ENCODE data around the gene SUSD5.

The SUSD5 gene

DNA sequence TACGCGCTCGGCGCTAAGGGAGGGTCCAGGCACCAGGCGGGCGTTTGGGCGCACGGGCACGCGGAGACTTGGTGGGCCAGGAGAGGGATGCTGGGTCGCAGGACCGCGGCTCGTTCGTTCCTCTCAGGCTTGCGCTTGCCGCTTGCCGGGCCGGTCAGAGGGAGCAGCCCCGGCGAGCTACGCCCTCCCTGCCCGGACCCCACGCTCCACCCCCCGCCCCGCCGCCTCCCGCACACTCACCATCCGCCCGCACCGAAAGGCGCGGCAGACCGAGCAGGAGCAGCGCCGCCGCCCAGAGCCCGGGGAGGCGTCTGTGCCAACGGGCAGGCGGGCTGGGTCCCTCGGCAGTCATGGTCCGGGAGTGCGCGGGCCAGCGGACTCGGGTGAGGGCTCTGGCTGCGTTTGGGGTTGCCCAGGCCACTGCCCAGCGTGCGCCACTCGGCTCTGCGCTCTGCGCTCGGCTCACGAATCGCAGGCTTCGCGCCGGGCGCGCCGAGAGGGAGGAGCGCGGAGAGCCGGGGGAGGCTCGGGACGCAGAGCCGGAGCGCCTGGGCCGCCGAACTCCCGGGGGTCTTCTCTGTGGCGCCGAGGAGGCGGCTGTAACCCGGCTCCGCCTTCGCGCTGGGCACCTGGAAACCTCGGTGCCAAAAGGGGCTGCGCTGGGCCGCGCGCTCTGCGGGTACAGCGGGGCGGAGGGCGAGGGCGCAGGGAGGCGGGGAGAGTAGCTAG is at the start of gene SUSD5:
Gene SUSD5 (minus strand): TSS at position 365 of the 729 bp plus-strand sequence. CDS start 13 bp downstream, at position 352.
- DNase-seq = no peak

GRCh38 chr3:33260104-33260503 is 41.5 kb upstream of the SUSD5 start:
- no peak for DNase-seq

GRCh38 chr3:33256249-33256648 is 37.6 kb upstream of the SUSD5 start:
- no peak for DNase-seq

GRCh38 chr3:33250712-33251111 is 32.1 kb upstream of the SUSD5 start:
- DNase-seq = no peak

GRCh38 chr3:33246786-33247185 is 28.2 kb upstream of the SUSD5 start:
- no peak for DNase-seq

DNA sequence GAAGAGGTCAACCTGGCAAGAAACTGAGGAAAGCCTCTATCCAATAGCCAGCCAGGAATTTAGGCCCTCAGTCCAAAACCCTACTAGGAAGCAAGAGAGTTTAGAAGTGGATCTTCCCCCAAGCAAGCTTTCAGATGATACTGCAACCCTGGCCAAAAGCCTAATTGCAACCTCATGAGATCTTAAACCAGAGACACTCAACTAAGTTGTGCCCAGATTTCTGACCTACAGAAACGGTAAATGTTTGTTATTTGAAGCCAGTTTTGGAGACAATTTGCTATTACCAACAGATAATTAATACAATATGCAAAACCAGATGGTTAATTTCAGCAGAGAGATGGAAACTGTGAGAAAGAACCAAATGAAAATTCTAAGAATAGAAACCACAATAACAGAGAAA is 21.7 kb upstream of the SUSD5 start:
- DNase-seq = no peak

DNA sequence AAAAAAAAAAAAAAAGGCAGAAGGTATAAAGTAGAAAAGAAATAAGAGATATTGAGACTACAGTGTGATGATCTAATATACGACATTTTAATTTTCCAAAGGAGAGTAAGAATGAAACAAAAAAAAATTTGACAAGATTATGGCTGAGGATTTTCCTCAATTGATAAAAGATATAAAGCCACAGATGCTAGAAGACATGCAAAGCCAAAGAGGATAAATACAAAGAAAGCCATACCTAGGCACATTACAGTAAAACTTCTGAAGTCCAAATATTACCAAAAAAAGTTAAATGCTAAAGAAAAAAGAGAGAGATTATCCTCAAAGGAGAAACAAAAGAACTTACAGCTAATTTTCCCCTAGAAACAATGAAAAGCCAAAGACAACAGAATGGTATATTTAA is 20.3 kb upstream of the SUSD5 start:
- DNase-seq = no peak

DNA sequence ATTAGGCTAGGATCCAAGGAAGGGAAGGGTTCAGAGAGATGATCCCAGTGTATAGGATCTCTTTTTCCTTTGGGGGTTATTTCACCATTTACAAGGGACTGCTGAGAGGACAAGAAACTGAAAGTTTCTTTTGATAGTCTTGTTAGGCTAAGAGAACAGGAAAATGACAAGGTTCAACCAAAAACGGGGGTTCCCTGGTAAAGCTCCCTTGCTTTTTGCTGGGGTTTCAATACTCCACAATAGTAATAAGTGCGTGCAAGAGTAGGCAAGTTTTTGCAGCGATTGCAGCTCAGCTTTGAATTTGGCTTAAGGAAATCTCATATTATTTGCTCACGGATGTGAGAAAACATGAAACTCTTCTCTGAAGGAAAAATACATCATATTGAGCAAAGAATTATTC is 18.8 kb upstream of the SUSD5 start:
- DNase-seq = no peak

GRCh38 chr3:33236005-33236404 is 17.4 kb upstream of the SUSD5 start:
- DNase-seq = no peak

- no peak for DNase-seq
These were observed 15.3 kb upstream of the SUSD5 start for GRCh38 chr3:33233884-33234283.

GRCh38 chr3:33231756-33232465 is 13.3 kb upstream of the SUSD5 start:
- DNase-seq = no peak

- no peak for DNase-seq
These were observed 11.3 kb upstream of the SUSD5 start for GRCh38 chr3:33229947-33230346.

DNA sequence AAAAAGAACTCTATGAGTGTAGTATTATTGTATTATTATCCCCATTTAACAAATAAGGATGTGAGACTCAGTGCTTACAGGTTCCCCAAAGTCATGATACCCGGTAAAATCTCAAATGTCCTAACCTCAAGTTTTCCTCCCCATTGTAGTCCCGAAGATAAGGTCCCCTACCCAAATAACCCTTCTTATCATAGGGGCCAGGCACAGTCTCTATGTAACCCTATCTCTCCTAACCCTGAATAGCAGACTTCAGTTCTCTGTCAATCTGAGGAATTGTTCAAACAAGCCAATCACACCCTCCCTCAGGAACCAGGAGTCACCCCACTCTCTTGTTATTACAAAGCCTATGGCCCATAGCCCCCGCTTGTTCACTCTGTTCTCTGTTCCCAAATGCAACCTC is 10.5 kb upstream of the SUSD5 start:
- DNase-seq = no peak

GRCh38 chr3:33221241-33221640 is 2.6 kb upstream of the SUSD5 start:
- no peak for DNase-seq

DNA sequence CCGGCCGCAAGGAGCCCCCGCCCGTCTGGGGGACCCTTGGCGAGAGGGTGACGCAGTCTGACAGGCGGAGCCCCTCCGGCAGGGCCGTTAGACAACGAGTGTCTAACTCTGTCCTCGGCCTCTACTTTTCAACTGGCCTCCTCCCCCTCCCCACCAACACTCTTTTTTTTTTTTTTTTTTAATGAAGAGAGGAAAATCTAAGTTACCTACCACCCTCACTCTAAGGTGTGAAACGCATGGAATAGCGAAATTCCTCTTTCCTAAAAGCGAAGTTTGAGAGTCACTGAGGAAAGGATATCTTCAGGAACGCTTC is 521 bp upstream of the SUSD5 start:
- no peak for DNase-seq

GRCh38 chr3:33217866-33218445 is 654 bp downstream of the SUSD5 start:
- DNase-seq = no peak

DNA sequence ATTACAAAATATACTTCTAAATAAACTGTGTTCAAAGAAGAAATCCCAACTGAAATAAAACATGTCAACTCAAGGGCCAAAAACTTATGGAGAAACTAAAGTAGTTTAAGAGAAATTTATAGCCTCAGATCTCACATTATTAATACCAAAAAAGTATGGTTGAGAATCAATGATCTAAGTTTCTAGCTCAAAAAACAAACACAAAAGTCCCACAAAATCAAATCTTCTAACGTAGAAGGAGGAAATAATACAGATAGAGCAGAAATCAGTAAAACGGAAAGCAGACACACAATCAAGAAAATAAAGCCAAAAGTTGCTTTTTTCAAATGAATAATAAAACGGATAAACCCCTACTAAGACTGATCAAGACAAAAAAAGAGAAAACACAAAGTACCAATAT is 2.9 kb downstream of the SUSD5 start:
- no peak for DNase-seq

DNA sequence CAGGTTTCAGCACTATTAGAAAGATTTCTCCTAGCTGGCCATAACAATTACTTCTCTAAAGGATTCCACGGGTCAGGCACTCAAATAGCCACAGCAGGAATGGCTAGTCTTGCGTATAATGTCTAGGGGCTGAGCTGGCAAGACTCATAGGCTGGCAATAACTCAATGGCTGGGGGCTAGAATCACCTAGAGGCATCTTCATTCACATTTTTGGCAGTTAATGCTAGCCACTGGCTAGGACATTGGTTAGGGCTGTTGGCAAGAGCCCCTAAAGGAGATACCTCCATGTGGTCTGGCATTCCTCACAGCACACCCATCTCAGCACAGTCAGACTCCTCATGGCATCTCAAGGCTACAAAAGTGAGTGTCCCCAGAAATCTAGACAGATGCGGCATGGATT is 6.2 kb downstream of the SUSD5 start:
- no peak for DNase-seq

- no peak for DNase-seq
These were observed 7.2 kb downstream of the SUSD5 start for GRCh38 chr3:33211444-33211843.

GRCh38 chr3:33209357-33209756 is 9.3 kb downstream of the SUSD5 start:
- DNase-seq = no peak

DNA sequence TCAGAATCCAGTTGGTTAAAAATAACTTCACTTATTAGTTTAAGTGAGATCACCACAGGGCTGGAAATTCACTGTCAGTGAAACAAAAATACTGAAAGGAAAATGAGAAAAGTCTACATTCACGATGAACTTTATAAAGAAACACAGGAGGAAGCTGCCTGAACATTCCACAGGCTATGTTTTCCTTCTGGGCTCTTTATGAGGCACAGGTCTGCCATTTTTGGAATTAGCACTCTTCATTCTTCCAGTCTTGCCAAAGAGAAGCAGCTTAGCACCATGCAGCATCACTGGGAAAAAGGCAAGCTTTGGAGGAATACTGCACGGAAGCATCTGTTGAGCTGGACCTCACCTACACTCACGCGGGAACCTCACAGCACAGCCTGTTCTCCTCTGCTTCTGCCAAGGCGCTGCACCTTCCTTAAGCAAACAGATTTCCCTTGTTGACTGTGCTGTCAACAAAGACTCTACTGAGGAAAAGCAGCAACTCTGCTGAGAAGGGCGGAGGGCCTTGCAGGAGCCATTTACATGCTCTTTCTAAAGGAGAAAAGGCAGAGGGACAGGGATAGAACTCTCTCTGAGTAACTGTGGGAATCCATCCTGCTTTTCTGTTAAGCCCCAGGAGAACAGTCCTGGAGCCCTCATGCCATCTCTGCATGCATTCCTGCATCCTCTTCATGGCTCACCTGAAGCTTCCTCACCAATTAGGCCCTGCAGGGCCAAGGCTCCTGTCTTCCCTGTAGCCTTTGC is 15.7 kb downstream of the SUSD5 start:
- no peak for DNase-seq

- no peak for DNase-seq
These were observed 17.4 kb downstream of the SUSD5 start for GRCh38 chr3:33201195-33201594.

DNA sequence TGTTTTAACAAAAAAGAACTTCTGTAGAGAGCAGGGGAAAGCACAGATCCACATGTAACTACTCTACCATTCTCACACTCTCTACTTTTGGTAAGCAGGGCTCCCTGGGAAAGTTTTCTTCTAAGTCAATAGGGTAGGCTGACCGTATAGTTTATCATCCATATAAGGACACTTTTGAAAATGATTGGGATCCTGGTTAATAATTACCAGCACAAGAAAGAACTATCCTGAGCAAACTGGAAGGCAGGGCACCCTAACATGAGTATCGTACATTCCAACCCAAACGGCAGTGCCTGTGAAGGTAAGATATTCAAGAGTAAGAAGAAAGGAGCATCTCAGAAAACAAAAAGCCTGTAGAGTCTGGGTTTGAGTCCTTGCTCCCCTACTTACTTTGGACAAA is 22.1 kb downstream of the SUSD5 start:
- no peak for DNase-seq

GRCh38 chr3:33194303-33194702 is 24.3 kb downstream of the SUSD5 start:
- no peak for DNase-seq

Measured in activated naive CD4-positive, alpha-beta T cell treated with Interleukin-2 at 50 U/mL for 16 hours (primary cell).